ENCODE measurements around the gene SLC26A9.
A peak's percentile ranks its signal among the peaks of the same experiment; 100 is the strongest.

GRCh38 chr1:205983925-205984725, 40.9 kb upstream of the SLC26A9 start:
- TF ChIP-seq, protein P1, sequence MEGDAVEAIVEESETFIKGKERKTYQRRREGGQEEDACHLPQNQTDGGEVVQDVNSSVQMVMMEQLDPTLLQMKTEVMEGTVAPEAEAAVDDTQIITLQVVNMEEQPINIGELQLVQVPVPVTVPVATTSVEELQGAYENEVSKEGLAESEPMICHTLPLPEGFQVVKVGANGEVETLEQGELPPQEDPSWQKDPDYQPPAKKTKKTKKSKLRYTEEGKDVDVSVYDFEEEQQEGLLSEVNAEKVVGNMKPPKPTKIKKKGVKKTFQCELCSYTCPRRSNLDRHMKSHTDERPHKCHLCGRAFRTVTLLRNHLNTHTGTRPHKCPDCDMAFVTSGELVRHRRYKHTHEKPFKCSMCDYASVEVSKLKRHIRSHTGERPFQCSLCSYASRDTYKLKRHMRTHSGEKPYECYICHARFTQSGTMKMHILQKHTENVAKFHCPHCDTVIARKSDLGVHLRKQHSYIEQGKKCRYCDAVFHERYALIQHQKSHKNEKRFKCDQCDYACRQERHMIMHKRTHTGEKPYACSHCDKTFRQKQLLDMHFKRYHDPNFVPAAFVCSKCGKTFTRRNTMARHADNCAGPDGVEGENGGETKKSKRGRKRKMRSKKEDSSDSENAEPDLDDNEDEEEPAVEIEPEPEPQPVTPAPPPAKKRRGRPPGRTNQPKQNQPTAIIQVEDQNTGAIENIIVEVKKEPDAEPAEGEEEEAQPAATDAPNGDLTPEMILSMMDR (IDR thresholded peaks at IDR 0.05; ENCODE audit: insufficient read depth, low read length), result peak; percentile 44
- TF ChIP-seq SPI1 (IDR thresholded peaks at IDR 0.05; ENCODE audit: borderline replicate concordance, low read depth) (no peak), POLR2AphosphoS5 (IDR thresholded peaks at IDR 0.05; ENCODE audit: low read depth) (no peak), REST (IDR thresholded peaks at IDR 0.05; ENCODE audit: insufficient replicate concordance, low read depth) (no peak)

Measured in HL-60 (cell line).